HG03066 (cell line): Measurements from ENCODE around the gene ZNF451.

Experiments used
- ATAC-seq: cut with Tn5 transposase; IDR thresholded peaks from one replicate; pipeline ENCODE4 v1.9.1; 2021; ENCODE audit warnings: low read depth; ENCODE audit not compliant: unreplicated experiment

Gene ZNF451

DNA sequence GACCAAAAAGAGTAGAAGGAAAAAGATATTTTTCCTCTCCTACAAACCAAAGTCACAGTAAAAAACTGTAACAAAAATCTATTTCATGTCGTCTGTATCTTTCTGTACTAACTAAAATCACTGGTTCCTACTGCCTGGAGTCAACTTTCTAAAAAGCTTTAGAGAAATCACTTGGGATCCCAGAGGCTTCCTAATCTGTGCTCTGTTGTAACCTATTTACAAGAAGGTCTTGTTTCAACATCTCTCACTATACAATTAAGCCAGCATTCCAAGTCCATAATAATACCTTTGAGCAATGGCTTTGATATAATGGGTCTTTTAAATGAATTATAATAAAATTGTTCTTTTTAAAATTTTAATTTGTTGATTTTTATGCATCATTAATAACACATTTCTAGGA lies 111.7 kb downstream of the ZNF451 start:
- ATAC-seq, result no peak

DNA sequence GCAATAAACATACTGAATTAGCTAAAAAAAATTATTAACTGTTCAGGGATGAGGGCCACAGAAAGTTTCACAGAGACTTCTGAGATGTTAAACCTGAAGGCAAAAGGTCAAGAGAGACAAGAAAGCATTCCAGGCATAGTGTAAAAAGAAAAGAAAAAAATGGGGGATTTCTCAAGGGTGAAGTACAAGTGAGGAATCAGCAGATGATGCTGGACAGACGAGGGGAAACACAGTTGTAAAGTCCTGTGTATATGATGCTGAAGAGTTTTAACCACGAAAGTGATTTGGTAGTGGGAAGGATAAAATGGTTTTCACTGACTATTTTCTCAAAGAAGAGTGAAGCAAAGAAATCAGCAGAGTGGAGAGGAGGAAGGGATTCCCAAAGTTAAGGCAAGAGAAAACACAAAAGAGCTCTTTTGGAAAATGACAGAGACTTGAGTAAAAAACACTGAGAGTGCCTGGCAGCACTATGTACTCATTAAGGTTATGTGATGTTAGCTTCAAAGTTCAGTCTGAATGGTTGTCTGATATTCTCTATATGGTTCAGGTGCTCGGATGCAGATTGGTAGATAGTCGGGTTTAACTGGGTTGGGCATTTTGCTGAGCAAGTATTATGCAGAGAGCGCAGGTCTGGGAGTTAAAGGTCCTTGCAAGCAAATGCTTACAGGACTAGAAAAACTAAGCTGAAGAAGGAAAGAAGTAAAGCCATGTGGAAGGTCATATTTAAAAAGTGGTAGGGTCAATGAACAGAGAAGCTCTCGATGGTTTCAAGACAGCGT lies 115.8 kb downstream of the ZNF451 start:
- ATAC-seq, result no peak

DNA sequence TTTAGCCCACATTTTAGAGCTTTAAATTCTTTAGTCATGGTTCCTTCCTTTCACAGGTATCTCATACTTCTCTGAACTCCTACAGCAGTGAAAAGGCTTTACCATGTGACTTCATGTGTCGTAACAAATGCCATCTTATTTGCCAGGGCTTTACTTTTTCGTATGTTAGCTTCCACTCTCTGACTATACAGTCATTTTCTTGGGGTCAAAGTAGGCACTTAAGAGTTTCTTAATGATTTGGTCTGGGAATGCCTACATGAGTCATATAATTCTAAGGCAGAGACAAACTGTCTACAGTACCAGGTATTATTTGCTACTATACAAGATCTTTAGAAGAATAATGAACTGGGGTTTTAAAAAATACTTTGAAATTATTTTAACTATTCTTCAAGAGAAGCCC lies 117.2 kb downstream of the ZNF451 start:
- no peak for ATAC-seq

DNA sequence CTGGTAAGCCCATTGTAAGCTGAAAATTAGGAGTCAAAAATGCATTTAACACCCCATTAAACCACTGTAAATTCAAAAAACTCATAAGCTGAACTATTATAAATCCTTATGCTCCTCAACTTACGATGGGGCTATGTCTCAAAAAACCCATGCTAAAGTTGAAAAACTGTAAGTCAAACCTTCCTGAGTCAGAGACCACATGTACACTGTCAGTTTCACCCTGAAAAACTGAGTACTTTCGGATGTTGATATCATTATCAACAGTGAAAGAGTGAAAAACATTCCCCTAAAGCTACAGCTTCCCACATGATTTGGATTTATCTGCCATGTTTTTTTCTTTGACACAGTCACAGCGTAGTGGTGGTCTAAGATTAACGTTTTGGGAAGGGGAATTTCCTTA lies 117.9 kb downstream of the ZNF451 start:
- ATAC-seq, result no peak

DNA sequence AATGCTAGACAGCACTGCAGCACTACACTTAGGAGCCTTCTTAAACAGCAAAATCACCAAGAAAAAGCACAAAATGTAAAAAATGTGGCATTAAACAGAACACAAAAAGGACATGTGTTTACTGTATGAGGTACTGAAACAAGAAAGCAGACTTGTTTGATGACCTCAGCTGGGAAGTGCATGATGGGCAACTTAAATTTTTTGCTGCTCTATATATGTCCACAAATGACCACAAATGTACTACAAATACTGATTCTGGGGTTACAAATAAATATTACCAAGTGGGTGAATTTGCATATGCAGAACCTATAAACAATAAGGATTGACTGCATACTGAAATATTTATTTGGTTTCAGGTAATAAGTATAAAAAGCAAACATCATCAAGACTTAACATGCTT lies 119.0 kb downstream of the ZNF451 start:
- no peak for ATAC-seq

DNA sequence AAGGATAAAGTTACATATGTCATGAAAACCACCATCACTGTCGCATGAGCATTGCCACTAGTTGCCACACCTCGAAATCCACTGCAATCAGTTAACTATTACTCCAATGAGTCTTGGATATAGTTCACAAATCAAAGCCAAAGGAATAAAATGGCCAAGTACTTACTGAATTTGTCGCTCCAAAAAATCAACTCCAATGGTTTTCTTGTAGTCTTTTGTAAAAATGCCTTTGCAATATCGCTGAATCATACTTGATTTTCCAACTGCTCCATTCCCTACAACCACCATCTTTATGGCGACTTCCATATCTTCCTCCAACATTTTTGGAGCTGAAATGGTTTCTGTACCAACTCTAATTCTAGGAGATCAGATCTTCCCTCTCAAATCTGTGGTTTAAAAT lies 120.1 kb downstream of the ZNF451 start:
- ATAC-seq, result no peak

DNA sequence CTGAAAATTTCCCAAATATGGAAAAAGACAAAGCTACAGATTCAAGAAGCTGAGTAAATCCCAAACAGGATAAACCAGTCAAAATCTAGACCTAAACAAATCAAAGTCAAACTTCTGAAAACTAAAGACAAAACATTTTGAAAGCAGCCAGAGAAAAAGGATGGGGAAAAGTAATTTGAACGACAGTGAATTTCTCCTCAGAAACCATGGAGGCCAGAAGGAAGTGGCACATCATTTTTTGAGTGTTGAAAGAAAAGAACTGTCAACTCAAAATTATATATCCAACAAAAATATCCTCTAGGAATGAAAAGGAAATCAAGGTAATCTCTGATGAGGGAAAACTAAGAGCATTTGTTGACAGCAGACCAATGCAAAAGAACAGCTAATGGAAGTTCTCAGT lies 125.3 kb downstream of the ZNF451 start:
- no peak for ATAC-seq

DNA sequence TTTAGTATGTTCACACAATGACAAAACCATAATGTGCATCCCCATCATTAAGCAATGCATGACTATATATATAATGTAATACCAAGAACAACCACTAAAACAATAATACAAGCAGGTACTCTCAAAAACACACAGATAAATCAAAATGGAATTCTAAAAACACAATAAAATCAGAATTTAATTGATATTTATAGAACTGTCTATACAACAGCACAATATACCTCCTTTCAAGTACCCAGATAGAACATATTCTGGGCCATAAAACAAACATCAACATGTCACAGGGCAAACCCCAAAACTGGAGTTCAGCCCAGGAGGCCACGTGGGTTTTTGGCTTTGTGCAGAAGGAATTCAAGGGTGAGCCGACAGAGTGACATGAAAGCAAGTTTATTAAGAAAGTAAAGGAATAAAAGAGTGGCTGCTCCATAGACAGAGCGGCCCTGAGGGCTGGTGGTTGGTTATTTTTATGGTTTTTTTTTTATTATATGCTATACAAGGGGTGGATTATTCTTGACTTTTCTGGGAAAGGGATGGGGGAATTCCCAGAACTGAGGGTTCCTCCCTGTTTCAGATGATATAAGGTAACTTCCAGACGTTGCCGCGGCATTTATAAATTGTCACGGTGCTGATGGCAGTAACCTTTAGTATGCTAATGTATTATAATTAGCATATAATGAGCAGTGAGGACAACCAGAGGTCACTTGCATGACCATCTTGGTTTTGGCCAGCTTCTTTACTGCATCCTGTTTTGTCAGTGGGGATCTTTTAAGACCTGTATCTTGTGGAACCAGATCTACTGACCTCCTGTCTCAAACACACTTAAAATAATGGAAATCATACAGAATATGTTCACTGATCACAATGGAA lies 126.5 kb downstream of the ZNF451 start:
- no peak for ATAC-seq

DNA sequence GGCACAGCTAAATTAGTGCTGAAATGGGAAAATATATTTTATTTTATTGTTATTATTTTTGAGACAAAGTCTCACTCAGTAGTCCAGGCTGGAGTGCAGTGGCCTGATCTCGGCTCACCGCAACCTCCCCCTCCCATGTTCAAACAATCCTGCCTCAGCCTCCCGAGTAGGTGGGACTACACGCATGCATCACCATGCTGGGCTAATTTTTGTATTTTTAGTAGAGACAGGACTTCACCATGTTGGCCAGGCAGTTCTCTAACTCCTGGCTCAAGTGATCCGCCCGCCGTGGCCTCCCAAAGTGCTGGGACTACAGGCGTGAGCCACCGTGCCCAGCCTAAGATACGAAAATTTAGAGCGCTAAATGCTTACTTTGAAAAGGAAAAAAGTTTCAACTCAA lies 127.3 kb downstream of the ZNF451 start:
- ATAC-seq, result no peak
